KMS-11 (cell line): ENCODE measurements around the gene EML5.
A peak's percentile ranks its signal among the peaks of the same experiment; 100 is the strongest.

ENCODE experiments used
- H2AFZ ChIP-seq: fragments of 200-600 bp; sonication (generic); 2 replicates; pipeline ENCODE4 v1.6.1; 2016; ENCODE audit warnings: antibody characterized with exemption, mixed run types, low read depth
- H3K27ac ChIP-seq: fragments of 200-600 bp; sonication (generic); 2 replicates; pipeline ENCODE4 v1.6.1; 2016; ENCODE audit warnings: mild to moderate bottlenecking, mixed run types
- H3K27me3 ChIP-seq: fragments of 200-600 bp; sonication (generic); 2 replicates; pipeline ENCODE4 v1.6.1; 2017; ENCODE audit warnings: mild to moderate bottlenecking, low read depth, mixed run types, moderate library complexity; ENCODE audit not compliant: insufficient read depth
- H3K36me3 ChIP-seq: fragments of 200-600 bp; sonication (generic); 2 replicates; pipeline ENCODE4 v1.6.1; 2017; ENCODE audit warnings: mild to moderate bottlenecking, mixed run types; ENCODE audit not compliant: insufficient read depth
- H3K4me1 ChIP-seq: fragments of 200-600 bp; sonication (generic); 2 replicates; pipeline ENCODE4 v1.6.1; 2016; ENCODE audit warnings: mild to moderate bottlenecking, low read depth, mixed run types; ENCODE audit not compliant: poor library complexity, severe bottlenecking
- H3K4me2 ChIP-seq: fragments of 200-600 bp; sonication (generic); 2 replicates; pipeline ENCODE4 v1.7.0; 2016; ENCODE audit warnings: mild to moderate bottlenecking, mixed run types
- H3K4me3 ChIP-seq: fragments of 200-600 bp; sonication (generic); IDR thresholded peaks from 2 replicates; pipeline ENCODE4 v1.6.1; 2017; ENCODE audit warnings: low read depth, low read length, mixed read lengths; ENCODE audit not compliant: insufficient read depth
- H3K79me2 ChIP-seq: fragments of 200-600 bp; sonication (generic); 2 replicates; pipeline ENCODE4 v1.6.1; 2016; ENCODE audit warnings: low read depth, mixed run types; ENCODE audit not compliant: insufficient read depth
- H3K9ac ChIP-seq: fragments of 200-600 bp; sonication (generic); 2 replicates; pipeline ENCODE4 v1.6.1; 2016; ENCODE audit warnings: mild to moderate bottlenecking, mixed run types
- H4K20me1 ChIP-seq: fragments of 200-600 bp; sonication (generic); 2 replicates; pipeline ENCODE4 v1.6.1; 2016; ENCODE audit warnings: mild to moderate bottlenecking, mixed run types; ENCODE audit not compliant: insufficient read depth
- CTCF ChIP-seq: fragments of 200-600 bp; sonication (generic); conservative IDR thresholded peaks from 2 replicates; pipeline ENCODE4 v1.6.1; 2017; ENCODE audit warnings: low read depth, mild to moderate bottlenecking, antibody characterized with exemption, low read length, moderate library complexity, mixed read lengths

Gene EML5

DNA sequence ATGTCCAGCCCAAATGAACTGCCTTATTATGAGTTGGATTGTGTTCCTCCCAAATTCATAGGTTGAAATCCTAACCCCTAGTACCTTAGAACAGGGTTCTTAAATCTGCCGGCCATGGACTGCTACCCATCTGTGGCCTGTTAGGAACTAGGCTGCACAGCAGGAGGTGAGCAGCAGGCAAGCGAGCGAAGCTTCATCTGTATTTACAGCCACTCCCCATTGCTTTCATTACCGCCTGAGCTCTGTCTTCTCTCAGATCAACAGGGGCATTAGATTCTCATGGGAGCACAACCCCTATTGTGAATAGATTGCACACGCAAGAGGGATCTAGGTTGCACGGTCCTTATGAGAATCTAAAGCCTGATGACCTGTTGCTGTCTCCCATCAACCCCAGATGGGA, 9.8 kb upstream of the EML5 start:
- no peaks in the 10 kb centered on the region for H3K36me3 ChIP-seq
- H4K20me1 ChIP-seq: no peaks in the 10 kb centered on the region
- H3K27me3 ChIP-seq: no peaks in the 10 kb centered on the region
- TF ChIP-seq CTCF: no peak
- no peak overlapping the region for H3K4me3 ChIP-seq
- H3K9ac ChIP-seq: no peak overlapping the region
- H3K27ac ChIP-seq: no peak overlapping the region
- H2AFZ ChIP-seq: no peak overlapping the region
- no peaks in the 10 kb centered on the region for H3K79me2 ChIP-seq
- no peaks in the 10 kb centered on the region for H3K4me1 ChIP-seq
- H3K4me2 ChIP-seq: no peak overlapping the region

- Histone ChIP-seq H3K79me2 (no peaks in the 10 kb centered on the region), H3K27ac (no peak overlapping the region), H3K4me2 (no peak overlapping the region), H2AFZ (no peak overlapping the region), H3K27me3 (no peaks in the 10 kb centered on the region), H4K20me1 (no peaks in the 10 kb centered on the region), H3K4me3 (no peak overlapping the region), H3K4me1 (no peaks in the 10 kb centered on the region), H3K9ac (no peak overlapping the region), H3K36me3 (no peaks in the 10 kb centered on the region)
- no peak for TF ChIP-seq CTCF
Observed at GRCh38 chr14:88799522-88799921, 6.8 kb upstream of the EML5 start.

- Histone ChIP-seq H3K4me2 (no peak overlapping the region), H3K9ac (no peak overlapping the region), H3K27me3 (no peaks in the 10 kb centered on the region), H2AFZ (no peak overlapping the region), H3K4me3 (no peak overlapping the region), H3K27ac (no peak overlapping the region), H3K36me3 (no peaks in the 10 kb centered on the region), H3K79me2 (no peaks in the 10 kb centered on the region), H4K20me1 (no peaks in the 10 kb centered on the region), H3K4me1 (peaks cover 6% of the 10 kb centered on the region)
- no peak for TF ChIP-seq CTCF
Observed at GRCh38 chr14:88798156-88798555, 5.4 kb upstream of the EML5 start.

- no peak overlapping the region for H3K4me3 ChIP-seq
- peak overlapping the region; percentile 48 for H3K4me2 ChIP-seq
- H2AFZ ChIP-seq: peak overlapping the region; percentile 90
- H4K20me1 ChIP-seq: no peaks in the 10 kb centered on the region
- H3K27ac ChIP-seq: peak overlapping the region; percentile 46; the same call in 1 of the 2 replicates
- H3K9ac ChIP-seq: peak overlapping the region; percentile 41; the same call in 1 of the 2 replicates
- H3K4me1 ChIP-seq: peaks cover 16% of the 10 kb centered on the region
- H3K27me3 ChIP-seq: no peaks in the 10 kb centered on the region
- no peaks in the 10 kb centered on the region for H3K36me3 ChIP-seq
- no peak for TF ChIP-seq CTCF
- H3K79me2 ChIP-seq: no peaks in the 10 kb centered on the region
Observed at GRCh38 chr14:88793259-88793625, 489 bp upstream of the EML5 start.
